ENCODE results near the gene MYLIP. TPM values are rescaled to one million over a fixed set of nuclear protein-coding genes. Genes with fewer than 3 reads are reported as not detected.

Gene MYLIP
- total RNA-seq, 4 donors from 2014 or later, result 35.1 to 49.6 (median 43.8) TPM

- 63 to 65% methylated on average over 3 of the region's 3 CpGs for WGBS, 2 donors
- H3K4me3 ChIP-seq (ENCODE audit: low read depth, poor library complexity, severe bottlenecking), result no peak overlapping the region
- TF ChIP-seq CTCF (IDR thresholded peaks at IDR 0.05), result no peak
- TF ChIP-seq POLR2A (IDR thresholded peaks at IDR 0.05), result no peak
- no peak for DNase-seq (ENCODE audit: low spot score in 2 of 2)
- intact Hi-C loops (cut with DNase I; ENCODE audit: low total_unique reads), result loop anchor here (10.0 kb wide), 1 partner anchor 490 kb away; no protein-coding TSS in a partner anchor
Measured at GRCh38 chr6:16184551-16184950, 55.7 kb downstream of the MYLIP start.

GRCh38 chr6:16187176-16187575 is 58.3 kb downstream of the MYLIP start:
- no peak for TF ChIP-seq POLR2A (IDR thresholded peaks at IDR 0.05)
- no peak for TF ChIP-seq CTCF (IDR thresholded peaks at IDR 0.05)
- no peak overlapping the region for H3K4me3 ChIP-seq (ENCODE audit: low read depth, poor library complexity, severe bottlenecking)
- DNase-seq (ENCODE audit: low spot score in 2 of 2), result no peak
- 75 to 84% methylated on average over 2 of the region's 2 CpGs for WGBS, 2 donors
- intact Hi-C loops (cut with DNase I; ENCODE audit: low total_unique reads), result loop anchor here (10.0 kb wide), 1 partner anchor 492 kb away; no protein-coding TSS in a partner anchor

- no peak overlapping the region for H3K4me3 ChIP-seq (ENCODE audit: low read depth, poor library complexity, severe bottlenecking)
- 87 to 90% methylated on average over 1 of the region's 1 CpG for WGBS, 2 donors
- TF ChIP-seq CTCF (IDR thresholded peaks at IDR 0.05), result no peak
- TF ChIP-seq POLR2A (IDR thresholded peaks at IDR 0.05), result no peak
- intact Hi-C loops (cut with DNase I; ENCODE audit: low total_unique reads), result no loop called here
- DNase-seq (ENCODE audit: low spot score in 2 of 2), result no peak
Measured at GRCh38 chr6:16190214-16190613, 61.3 kb downstream of the MYLIP start.

GRCh38 chr6:16196260-16196983 is 67.5 kb downstream of the MYLIP start:
- WGBS, 2 donors, result 71 to 77% methylated on average over 14 of the region's 14 CpGs
- TF ChIP-seq POLR2A (IDR thresholded peaks at IDR 0.05) (no peak), CTCF (IDR thresholded peaks at IDR 0.05) (no peak)
- intact Hi-C loops (cut with DNase I; ENCODE audit: low total_unique reads), result no loop called here
- no peak overlapping the region for H3K4me3 ChIP-seq (ENCODE audit: low read depth, poor library complexity, severe bottlenecking)
- no peak for DNase-seq (ENCODE audit: low spot score in 2 of 2)

GRCh38 chr6:16196984-16197546 is 68.2 kb downstream of the MYLIP start:
- no peak overlapping the region for H3K4me3 ChIP-seq (ENCODE audit: low read depth, poor library complexity, severe bottlenecking)
- TF ChIP-seq CTCF (IDR thresholded peaks at IDR 0.05) (no peak), POLR2A (IDR thresholded peaks at IDR 0.05) (no peak)
- no peak for DNase-seq (ENCODE audit: low spot score in 2 of 2)
- intact Hi-C loops (cut with DNase I; ENCODE audit: low total_unique reads), result no loop called here
- WGBS, 2 donors, result 53 to 63% methylated on average over 18 of the region's 19 CpGs

Small RNAs within 50 kb of the gene (microRNA-seq; reads per million reads assigned to microRNA genes)
- gene MIR4639 (ENCODE audit: borderline number of aligned reads in 1 of 2, borderline replicate concordance in 2 of 2), result 0 reads per million in 2 donors

Other genes with a start within 250 kb of the MYLIP start
- 10 to 100 TPM in 2 of 4 donors, 1 to 10 TPM in 2; 5.2 to 26.7 (median 10.6) TPM for gene GMPR, start 109.5 kb downstream of the MYLIP start, total RNA-seq